ENCODE data around the gene COBL. TPM values are rescaled to one million over a fixed set of nuclear protein-coding genes. Genes with fewer than 3 reads are reported as not detected.

Gene COBL
- total RNA-seq, 1 donor from 2014 or later = 0.11 TPM

- Histone ChIP-seq H3K4me1 (no peaks in the 10 kb centered on the region), H3K27me3 (no peaks in the 10 kb centered on the region), H3K4me3 (no peak overlapping the region), H3K9me3 (peaks cover 0 to 7% of the 10 kb centered on the region in 2 donors), H3K27ac (no peak overlapping the region), H3K36me3 (no peaks in the 10 kb centered on the region)
- DNase-seq (ENCODE audit: low spot score in 2 of 2) = no peak
- TF ChIP-seq, protein P1, sequence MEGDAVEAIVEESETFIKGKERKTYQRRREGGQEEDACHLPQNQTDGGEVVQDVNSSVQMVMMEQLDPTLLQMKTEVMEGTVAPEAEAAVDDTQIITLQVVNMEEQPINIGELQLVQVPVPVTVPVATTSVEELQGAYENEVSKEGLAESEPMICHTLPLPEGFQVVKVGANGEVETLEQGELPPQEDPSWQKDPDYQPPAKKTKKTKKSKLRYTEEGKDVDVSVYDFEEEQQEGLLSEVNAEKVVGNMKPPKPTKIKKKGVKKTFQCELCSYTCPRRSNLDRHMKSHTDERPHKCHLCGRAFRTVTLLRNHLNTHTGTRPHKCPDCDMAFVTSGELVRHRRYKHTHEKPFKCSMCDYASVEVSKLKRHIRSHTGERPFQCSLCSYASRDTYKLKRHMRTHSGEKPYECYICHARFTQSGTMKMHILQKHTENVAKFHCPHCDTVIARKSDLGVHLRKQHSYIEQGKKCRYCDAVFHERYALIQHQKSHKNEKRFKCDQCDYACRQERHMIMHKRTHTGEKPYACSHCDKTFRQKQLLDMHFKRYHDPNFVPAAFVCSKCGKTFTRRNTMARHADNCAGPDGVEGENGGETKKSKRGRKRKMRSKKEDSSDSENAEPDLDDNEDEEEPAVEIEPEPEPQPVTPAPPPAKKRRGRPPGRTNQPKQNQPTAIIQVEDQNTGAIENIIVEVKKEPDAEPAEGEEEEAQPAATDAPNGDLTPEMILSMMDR (IDR thresholded peaks at IDR 0.05) = no peak
- intact Hi-C loops (cut with DNase I) = no loop called here
These were observed 202.6 kb downstream of the COBL start for GRCh38 chr7:51113962-51114361.

DNA sequence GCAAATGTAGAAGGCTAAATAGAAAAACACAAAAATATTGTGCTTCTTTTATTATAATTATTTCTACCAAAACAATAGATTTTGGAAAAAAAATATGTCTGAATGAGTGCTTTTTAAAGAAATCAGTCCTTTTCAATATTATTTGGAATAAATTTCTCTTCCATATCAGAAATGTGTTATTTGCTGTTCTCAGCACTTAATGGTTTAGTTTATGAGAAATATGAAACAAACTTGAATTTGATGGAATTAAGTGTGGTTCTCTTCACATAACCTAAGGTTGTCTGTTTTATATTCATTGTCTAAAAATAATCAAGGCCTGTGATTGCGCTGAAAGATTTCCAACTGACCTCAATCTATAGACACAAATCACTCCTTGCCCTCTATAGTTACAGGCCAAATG is 203.0 kb downstream of the COBL start:
- DNase-seq (ENCODE audit: low spot score in 2 of 2) = no peak
- H3K9me3 ChIP-seq = peaks cover 0 to 7% of the 10 kb centered on the region in 2 donors
- intact Hi-C loops (cut with DNase I) = no loop called here
- H3K36me3 ChIP-seq = no peaks in the 10 kb centered on the region
- no peak overlapping the region for H3K4me3 ChIP-seq
- H3K27ac ChIP-seq = no peak overlapping the region
- H3K4me1 ChIP-seq = no peaks in the 10 kb centered on the region
- H3K27me3 ChIP-seq = no peaks in the 10 kb centered on the region
- TF ChIP-seq, protein P1 (IDR thresholded peaks at IDR 0.05) = no peak

- Histone ChIP-seq H3K4me1 (no peaks in the 10 kb centered on the region), H3K27me3 (no peaks in the 10 kb centered on the region), H3K36me3 (no peaks in the 10 kb centered on the region), H3K4me3 (no peak overlapping the region), H3K27ac (no peak overlapping the region), H3K9me3 (peaks cover 0 to 7% of the 10 kb centered on the region in 2 donors)
- no peak for DNase-seq (ENCODE audit: low spot score in 2 of 2)
- TF ChIP-seq, protein P1 (IDR thresholded peaks at IDR 0.05) = no peak
- intact Hi-C loops (cut with DNase I) = no loop called here
These were observed 205.2 kb downstream of the COBL start for GRCh38 chr7:51111241-51111940.

DNA sequence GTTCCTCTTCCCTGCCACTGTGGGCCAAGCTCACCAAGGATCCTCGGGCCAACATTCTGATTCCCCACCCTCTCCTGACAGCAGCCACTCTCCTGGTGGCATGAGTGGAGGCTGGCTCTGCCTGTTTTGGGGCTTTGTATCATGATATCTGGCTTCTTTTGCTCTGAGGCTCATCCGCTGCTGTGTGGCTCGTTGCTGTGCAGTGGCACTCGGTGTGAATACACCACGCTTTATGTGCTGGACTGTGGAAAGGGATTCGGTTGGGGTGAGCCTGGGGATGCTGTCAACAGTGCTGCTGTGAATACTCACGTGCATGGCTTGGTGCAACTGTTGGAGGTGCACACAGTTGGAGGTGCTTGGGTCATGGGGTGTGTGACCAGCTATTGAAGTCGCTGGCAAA is 208.5 kb downstream of the COBL start:
- Histone ChIP-seq H3K36me3 (no peaks in the 10 kb centered on the region), H3K4me1 (no peaks in the 10 kb centered on the region), H3K9me3 (no peaks in the 10 kb centered on the region), H3K27ac (no peak overlapping the region), H3K4me3 (no peak overlapping the region), H3K27me3 (no peaks in the 10 kb centered on the region)
- TF ChIP-seq, protein P1 (IDR thresholded peaks at IDR 0.05) = no peak
- intact Hi-C loops (cut with DNase I) = no loop called here
- DNase-seq (ENCODE audit: low spot score in 2 of 2) = no peak

GRCh38 chr7:51104278-51104677 is 212.3 kb downstream of the COBL start:
- no peaks in the 10 kb centered on the region for H3K36me3 ChIP-seq
- H3K27ac ChIP-seq = no peak overlapping the region
- intact Hi-C loops (cut with DNase I) = no loop called here
- H3K4me1 ChIP-seq = no peaks in the 10 kb centered on the region
- no peaks in the 10 kb centered on the region for H3K9me3 ChIP-seq
- TF ChIP-seq, protein P1 (IDR thresholded peaks at IDR 0.05) = no peak
- no peak overlapping the region for H3K4me3 ChIP-seq
- no peak for DNase-seq (ENCODE audit: low spot score in 2 of 2)
- no peaks in the 10 kb centered on the region for H3K27me3 ChIP-seq

Measured in ascending aorta (tissue), 2 donors.